MCF 10A (cell line): ENCODE measurements around the gene ATP13A1. TPM values are rescaled to one million over a fixed set of nuclear protein-coding genes. Genes with fewer than 3 reads are reported as not detected.

ENCODE experiments used
- BruUV-seq: library from RNA; stranded (reverse); fragments of 400-500 nt; replicated peaks from 2 replicates; lab custom pipeline; 2021; lab: Mats Ljungman, UMichigan
- CTCF ChIA-PET: fragments of 300-600 bp; sonication (Branson Sonifier 250); formaldehyde crosslinking; extraction: SDS; loops from one replicate; lab custom pipeline; 2021; ENCODE audit warnings: antibody characterized with exemption, inconsistent platforms; lab: Yijun Ruan, JAX
- POLR2A ChIA-PET: fragments of 300-600, 350-650 bp; sonication (Branson Sonifier 250); formaldehyde crosslinking; extraction: SDS; loops from one replicate; lab custom pipeline; 2020; ENCODE audit warnings: antibody characterized with exemption, inconsistent platforms; lab: Yijun Ruan, JAX
- DNase-seq: peaks from one replicate; pipeline ENCODE4 v3.0.0-alpha.2; 2018; ENCODE audit not compliant: unreplicated experiment
- H3K27ac Mint-ChIP-seq: one replicate; pipeline ENCODE4 v1.8.0; 2022; ENCODE audit warnings: mild to moderate bottlenecking, low read depth, mixed read lengths; ENCODE audit not compliant: unreplicated experiment
- H3K27me3 Mint-ChIP-seq: one replicate; pipeline ENCODE4 v1.8.0; 2022; ENCODE audit warnings: mixed read lengths; ENCODE audit not compliant: insufficient read depth, unreplicated experiment
- H3K36me3 Mint-ChIP-seq: one replicate; pipeline ENCODE4 v1.8.0; 2022; ENCODE audit warnings: mild to moderate bottlenecking, moderate library complexity, mixed read lengths; ENCODE audit not compliant: insufficient read depth, unreplicated experiment
- H3K4me1 Mint-ChIP-seq: one replicate; pipeline ENCODE4 v1.8.0; 2022; ENCODE audit warnings: mixed read lengths; ENCODE audit not compliant: insufficient read depth, unreplicated experiment
- H3K4me3 Mint-ChIP-seq: one replicate; pipeline ENCODE4 v1.8.0; 2022; ENCODE audit warnings: mild to moderate bottlenecking, moderate library complexity, mixed read lengths; ENCODE audit not compliant: unreplicated experiment
- H3K9me3 Mint-ChIP-seq: one replicate; pipeline ENCODE4 v1.8.0; 2022; ENCODE audit warnings: mixed read lengths; ENCODE audit not compliant: unreplicated experiment
- intact Hi-C: fragments of 100-400 bp; cut with micrococcal nuclease; formaldehyde crosslinking; loops from 2 replicates; pipeline ENCODE4 v1.14.1; 2022
- total RNA-seq: library from RNA; stranded (reverse); gene quantifications from 2 replicates; pipeline ENCODE4 v1.2.3, GENCODE V29; 2022
- TF ChIP-seq, protein P1 (sequence below): fragments of 200-600 bp; IDR thresholded peaks from one replicate; pipeline ENCODE4 v1.8.0; 2022; ENCODE audit warnings: antibody characterized with exemption, mild to moderate bottlenecking; ENCODE audit not compliant: unreplicated experiment

Gene ATP13A1
- total RNA-seq, 1 experiment from 2014 or later = 63.9 TPM

DNA sequence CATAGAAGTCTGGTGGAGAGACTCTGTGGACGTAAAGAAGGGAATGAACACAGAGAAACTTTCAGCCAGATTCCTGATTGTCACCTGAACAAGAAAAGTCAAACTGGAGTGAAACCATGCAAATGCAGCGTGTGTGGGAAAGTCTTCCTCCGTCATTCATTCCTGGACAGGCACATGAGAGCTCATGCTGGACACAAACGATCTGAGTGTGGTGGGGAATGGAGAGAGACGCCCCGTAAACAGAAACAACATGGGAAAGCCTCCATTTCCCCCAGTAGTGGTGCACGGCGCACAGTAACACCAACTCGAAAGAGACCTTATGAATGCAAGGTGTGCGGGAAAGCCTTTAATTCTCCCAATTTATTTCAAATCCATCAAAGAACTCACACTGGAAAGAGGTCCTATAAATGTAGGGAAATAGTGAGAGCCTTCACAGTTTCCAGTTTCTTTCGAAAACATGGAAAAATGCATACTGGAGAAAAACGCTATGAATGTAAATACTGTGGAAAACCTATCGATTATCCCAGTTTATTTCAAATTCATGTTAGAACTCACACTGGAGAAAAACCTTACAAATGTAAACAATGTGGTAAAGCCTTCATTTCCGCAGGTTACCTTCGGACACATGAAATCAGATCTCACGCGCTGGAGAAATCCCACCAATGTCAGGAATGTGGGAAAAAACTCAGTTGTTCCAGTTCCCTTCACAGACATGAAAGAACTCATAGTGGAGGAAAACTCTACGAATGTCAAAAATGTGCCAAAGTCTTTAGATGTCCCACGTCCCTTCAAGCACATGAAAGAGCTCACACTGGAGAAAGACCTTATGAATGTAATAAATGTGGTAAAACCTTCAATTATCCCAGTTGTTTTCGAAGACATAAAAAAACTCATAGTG, 15.9 kb upstream of the ATP13A1 start:
- peaks cover 58% of the 10 kb centered on the region for H3K36me3 Mint-ChIP-seq
- intact Hi-C loops = no loop called here
- no peak for DNase-seq
- H3K27ac Mint-ChIP-seq = no peak overlapping the region
- BruUV-seq = TSS peak; percentile 7
- TF ChIP-seq, protein P1, sequence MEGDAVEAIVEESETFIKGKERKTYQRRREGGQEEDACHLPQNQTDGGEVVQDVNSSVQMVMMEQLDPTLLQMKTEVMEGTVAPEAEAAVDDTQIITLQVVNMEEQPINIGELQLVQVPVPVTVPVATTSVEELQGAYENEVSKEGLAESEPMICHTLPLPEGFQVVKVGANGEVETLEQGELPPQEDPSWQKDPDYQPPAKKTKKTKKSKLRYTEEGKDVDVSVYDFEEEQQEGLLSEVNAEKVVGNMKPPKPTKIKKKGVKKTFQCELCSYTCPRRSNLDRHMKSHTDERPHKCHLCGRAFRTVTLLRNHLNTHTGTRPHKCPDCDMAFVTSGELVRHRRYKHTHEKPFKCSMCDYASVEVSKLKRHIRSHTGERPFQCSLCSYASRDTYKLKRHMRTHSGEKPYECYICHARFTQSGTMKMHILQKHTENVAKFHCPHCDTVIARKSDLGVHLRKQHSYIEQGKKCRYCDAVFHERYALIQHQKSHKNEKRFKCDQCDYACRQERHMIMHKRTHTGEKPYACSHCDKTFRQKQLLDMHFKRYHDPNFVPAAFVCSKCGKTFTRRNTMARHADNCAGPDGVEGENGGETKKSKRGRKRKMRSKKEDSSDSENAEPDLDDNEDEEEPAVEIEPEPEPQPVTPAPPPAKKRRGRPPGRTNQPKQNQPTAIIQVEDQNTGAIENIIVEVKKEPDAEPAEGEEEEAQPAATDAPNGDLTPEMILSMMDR = no peak
- no peaks in the 10 kb centered on the region for H3K4me1 Mint-ChIP-seq
- no peak overlapping the region for H3K4me3 Mint-ChIP-seq
- no peaks in the 10 kb centered on the region for H3K27me3 Mint-ChIP-seq
- ChIA-PET POLR2A (no interaction called here), CTCF (no interaction called here)
- H3K9me3 Mint-ChIP-seq = peaks cover 21% of the 10 kb centered on the region

DNA sequence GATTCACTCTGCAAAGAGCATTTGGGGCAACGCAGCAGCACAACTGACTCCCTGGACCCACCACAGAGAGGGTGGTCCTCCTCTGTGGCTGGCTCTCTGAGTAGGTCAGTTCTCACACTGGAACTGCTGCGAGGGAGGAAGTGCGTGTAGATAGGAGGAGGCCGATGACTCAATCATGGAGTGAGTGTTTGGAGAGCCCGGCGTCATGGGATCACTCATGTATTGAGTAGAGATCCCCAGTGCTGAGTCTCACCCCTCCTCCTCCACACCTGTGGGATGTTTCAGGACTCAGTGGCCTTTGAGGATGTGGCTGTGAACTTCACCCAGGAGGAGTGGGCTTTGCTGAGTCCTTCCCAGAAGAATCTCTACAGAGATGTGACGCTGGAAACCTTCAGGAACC, 14.1 kb upstream of the ATP13A1 start:
- H3K4me3 Mint-ChIP-seq = no peak overlapping the region
- H3K4me1 Mint-ChIP-seq = no peaks in the 10 kb centered on the region
- ChIA-PET POLR2A (no interaction called here), CTCF (no interaction called here)
- intact Hi-C loops = no loop called here
- H3K27ac Mint-ChIP-seq = no peak overlapping the region
- TF ChIP-seq, protein P1 = no peak
- H3K9me3 Mint-ChIP-seq = peaks cover 7% of the 10 kb centered on the region
- DNase-seq = no peak
- H3K36me3 Mint-ChIP-seq = peaks cover 73% of the 10 kb centered on the region
- H3K27me3 Mint-ChIP-seq = no peaks in the 10 kb centered on the region
- no TSS peak for BruUV-seq

DNA sequence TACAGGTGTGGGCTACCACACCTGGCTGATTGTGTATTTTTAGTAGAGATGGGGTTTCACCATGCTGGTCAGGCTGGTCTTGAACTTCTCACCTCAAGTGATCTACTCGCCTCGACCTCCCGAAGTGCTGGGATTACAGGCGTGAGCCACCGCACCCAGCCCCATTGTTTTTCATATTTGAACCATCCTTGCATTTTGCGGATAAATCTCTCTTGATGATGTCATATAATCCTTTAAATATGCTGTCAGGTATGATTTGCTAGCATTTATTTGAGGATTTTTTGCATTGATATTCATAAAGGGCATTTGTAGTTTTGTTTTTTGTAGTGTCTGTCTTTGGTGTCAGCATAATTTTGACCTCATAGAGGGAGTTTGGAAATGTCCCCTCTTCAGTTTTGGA, 10.8 kb upstream of the ATP13A1 start:
- Mint-ChIP-seq H3K9me3 (peaks cover 7% of the 10 kb centered on the region), H3K27me3 (no peaks in the 10 kb centered on the region), H3K4me3 (no peak overlapping the region), H3K36me3 (peaks cover 58% of the 10 kb centered on the region), H3K4me1 (no peaks in the 10 kb centered on the region), H3K27ac (no peak overlapping the region)
- ChIA-PET POLR2A (no interaction called here), CTCF (no interaction called here)
- no TSS peak for BruUV-seq
- DNase-seq = no peak
- TF ChIP-seq, protein P1 = no peak
- intact Hi-C loops = no loop called here

DNA sequence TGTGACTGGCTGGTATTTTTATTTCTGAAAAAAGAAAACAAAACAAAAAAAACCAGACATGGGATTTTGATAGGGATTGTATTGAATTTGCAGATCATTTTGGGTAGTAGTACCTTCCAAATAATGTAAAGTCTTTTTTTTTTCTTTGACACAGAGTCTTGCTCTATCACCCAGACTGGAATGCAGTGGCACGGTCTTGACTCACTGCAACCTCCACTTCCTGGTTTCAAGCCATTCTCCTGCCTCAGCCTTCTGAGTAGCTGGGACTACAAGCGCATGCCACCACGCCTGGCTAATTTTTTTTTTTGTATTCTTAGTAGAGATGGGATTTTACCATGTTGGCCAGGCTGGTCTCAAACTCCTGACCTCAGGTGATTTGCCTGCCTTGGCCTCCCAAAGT, 9.3 kb upstream of the ATP13A1 start:
- TF ChIP-seq, protein P1 = no peak
- H3K27me3 Mint-ChIP-seq = no peaks in the 10 kb centered on the region
- ChIA-PET POLR2A (no interaction called here), CTCF (interaction anchor here (0.6 kb wide), 1 partner anchor 55 kb away, joined by 3 read pairs; the partner anchor contains the start of gene PBX4)
- H3K4me3 Mint-ChIP-seq = no peak overlapping the region
- intact Hi-C loops = no loop called here
- peaks cover 5% of the 10 kb centered on the region for H3K9me3 Mint-ChIP-seq
- H3K36me3 Mint-ChIP-seq = peaks cover 43% of the 10 kb centered on the region
- BruUV-seq = no TSS peak
- DNase-seq = no peak
- no peak overlapping the region for H3K27ac Mint-ChIP-seq
- H3K4me1 Mint-ChIP-seq = no peaks in the 10 kb centered on the region
